ENCODE data around the gene MYF6. TPM values are rescaled to one million over a fixed set of nuclear protein-coding genes. Genes with fewer than 3 reads are reported as not detected.

MYF6 gene
- polyA plus RNA-seq, 5 donors: 0.31 to 4.7 (median 0.48) TPM

- DNase-seq: no peak
Observed at GRCh38 chr12:80704420-80704819, 3.0 kb upstream of the MYF6 start.

- DNase-seq: no peak
Observed at GRCh38 chr12:80707830-80708258, 410 bp downstream of the MYF6 start.

- no peak for DNase-seq
Observed at GRCh38 chr12:80708259-80708974, 983 bp downstream of the MYF6 start.

- no peak for DNase-seq
Observed at GRCh38 chr12:80708975-80709328, 1.5 kb downstream of the MYF6 start.

- DNase-seq: no peak
Observed at GRCh38 chr12:80709811-80710726, 2.6 kb downstream of the MYF6 start.

GRCh38 chr12:80710727-80711449, 3.5 kb downstream of the MYF6 start:
- DNase-seq: no peak

- DNase-seq: no peak
Observed at GRCh38 chr12:80711866-80712265, 4.4 kb downstream of the MYF6 start.

- DNase-seq: no peak
Observed at GRCh38 chr12:80712866-80713265, 5.4 kb downstream of the MYF6 start.

GRCh38 chr12:80713419-80713818, 6.0 kb downstream of the MYF6 start:
- no peak for DNase-seq

GRCh38 chr12:80714055-80714454, 6.6 kb downstream of the MYF6 start:
- DNase-seq: no peak

GRCh38 chr12:80714846-80715245, 7.4 kb downstream of the MYF6 start:
- no peak for DNase-seq

GRCh38 chr12:80715713-80716249, 8.3 kb downstream of the MYF6 start:
- DNase-seq: no peak

- DNase-seq: no peak
Observed at GRCh38 chr12:80716696-80717469, 9.4 kb downstream of the MYF6 start, which contains the start of gene MYF5. TSS of gene MYF5 (plus strand) at chr12:80716912. CDS start at chr12:80717064, 152 bp downstream.

- no peak for DNase-seq
Observed at GRCh38 chr12:80717856-80718255, 10.4 kb downstream of the MYF6 start.

- no peak for DNase-seq
Observed at GRCh38 chr12:80720516-80720915, 13.1 kb downstream of the MYF6 start.

GRCh38 chr12:80721326-80721725, 13.9 kb downstream of the MYF6 start:
- no peak for DNase-seq

GRCh38 chr12:80745851-80746505, 38.5 kb downstream of the MYF6 start:
- no peak for DNase-seq

- no peak for DNase-seq
Observed at GRCh38 chr12:80747800-80748199, 40.4 kb downstream of the MYF6 start.

GRCh38 chr12:80749456-80749855, 42.0 kb downstream of the MYF6 start:
- DNase-seq: no peak

- no peak for DNase-seq
Observed at GRCh38 chr12:80752464-80752863, 45.0 kb downstream of the MYF6 start.

GRCh38 chr12:80754274-80754673, 46.8 kb downstream of the MYF6 start:
- no peak for DNase-seq

All from right lung (tissue), 5 donors.